HepG2 (cell line): ENCODE data around the gene MT1F. TPM values are rescaled to one million over a fixed set of nuclear protein-coding genes. Genes with fewer than 3 reads are reported as not detected.

Experiments
- ARHGAP35 ChIP-seq: sonication (generic); formaldehyde crosslinking; IDR thresholded peaks from 2 replicates; pipeline ENCODE4 v1.9.0; 2022; ENCODE audit warnings: mild to moderate bottlenecking, inconsistent platforms, moderate library complexity, missing genetic modification reagents, borderline replicate concordance
- DNMT1 ChIP-seq: sonication (generic); formaldehyde crosslinking; IDR thresholded peaks from 2 replicates; pipeline ENCODE4 v1.5.1; 2020; ENCODE audit warnings: mild to moderate bottlenecking, missing genetic modification reagents
- GZF1 ChIP-seq: sonication (generic); formaldehyde crosslinking; IDR thresholded peaks from 2 replicates; pipeline ENCODE4 v1.5.1; 2020; ENCODE audit warnings: mild to moderate bottlenecking, missing genetic modification reagents
- HDAC2 ChIP-seq: sonication (generic); formaldehyde crosslinking; IDR thresholded peaks from 2 replicates; pipeline ENCODE4 v1.4.0; 2020; ENCODE audit warnings: missing genetic modification reagents
- KLF16 ChIP-seq, 2 experiments: sonication (generic) in 1 of 2; formaldehyde crosslinking in 1 of 2; IDR thresholded peaks; 2 replicates each; pipeline versions ENCODE4 v1.6.1 to v1.8.0; 2016 to 2023; ENCODE audit warnings: missing genetic modification reagents in 2 of 2, missing compliant biosample characterization in 1 of 2
- MAFF ChIP-seq: IDR thresholded peaks from 2 replicates; pipeline ENCODE4 v1.6.1; 2011; ENCODE audit warnings: low read depth, low read length, improper control_type of control experiment
- NFYC ChIP-seq: IDR thresholded peaks from 2 replicates; pipeline ENCODE4 v1.6.1; 2016; ENCODE audit warnings: missing genetic modification reagents, missing compliant biosample characterization
- RFXANK ChIP-seq: IDR thresholded peaks from 2 replicates; pipeline ENCODE4 v1.6.1; 2016
- SRSF1 ChIP-seq: fragments of 200-400 bp; formaldehyde crosslinking; optimal IDR thresholded peaks from 2 replicates; pipeline ENCODE3; 2017; ENCODE audit warnings: mild to moderate bottlenecking, low read depth, low read length, moderate library complexity
- TCF7 ChIP-seq: sonication (generic); IDR thresholded peaks from 2 replicates; pipeline ENCODE4 v1.6.1; 2016; ENCODE audit warnings: antibody characterized with exemption, low read depth
- TSC22D2 ChIP-seq: sonication (generic); formaldehyde crosslinking; IDR thresholded peaks from 2 replicates; pipeline ENCODE4 v1.5.1; 2020; ENCODE audit warnings: missing genetic modification reagents, mild to moderate bottlenecking, borderline replicate concordance
- ZNF326 ChIP-seq: sonication (generic); formaldehyde crosslinking; IDR thresholded peaks from 2 replicates; pipeline ENCODE4 v1.4.0; 2020; ENCODE audit warnings: missing genetic modification reagents, borderline replicate concordance
- ZNF382 ChIP-seq: sonication (generic); formaldehyde crosslinking; IDR thresholded peaks from 2 replicates; pipeline ENCODE4 v1.5.0; 2020; ENCODE audit warnings: missing genetic modification reagents, mild to moderate bottlenecking, borderline replicate concordance
- ZNF460 ChIP-seq: sonication (generic); formaldehyde crosslinking; IDR thresholded peaks from 2 replicates; pipeline ENCODE4 v1.5.1; 2020; ENCODE audit warnings: missing genetic modification reagents, mild to moderate bottlenecking, borderline replicate concordance
- ZNF543 ChIP-seq: sonication (generic); formaldehyde crosslinking; IDR thresholded peaks from 2 replicates; pipeline ENCODE4 v1.4.0; 2020; ENCODE audit warnings: mild to moderate bottlenecking, missing genetic modification reagents
- ZNF589 ChIP-seq: sonication (generic); formaldehyde crosslinking; conservative IDR thresholded peaks from 2 replicates; pipeline ENCODE4 v1.8.0; 2022; ENCODE audit warnings: mild to moderate bottlenecking, moderate library complexity, missing genetic modification reagents
- polyA plus RNA-seq, 8 experiments: library from polyadenylated mRNA; depleted of rRNA in 3 of 8; stranded (reverse) in 7 of 8; unstranded in 1 of 8; fragments of >200 nt; fragmentation: Illumina TruSeq in 4 of 8; extraction: Trizol in 4 of 8; gene quantifications; 2 replicates each; pipeline versions ENCODE4 v1.2.1 to v1.2.3, GENCODE V29; 2011 to 2016; ENCODE audit warnings: low read depth in 4 of 8, missing spikeins in 1 of 8, mixed read lengths in 1 of 8; ENCODE audit not compliant: insufficient read depth in 1 of 8
- total RNA-seq, 5 experiments: library from RNA; depleted of rRNA; stranded (reverse); fragments of >200 nt; fragmentation: Illumina TruSeq; extraction: Trizol; gene quantifications; 2 replicates each; pipeline ENCODE4 v1.2.3, GENCODE V29; 2016; ENCODE audit warnings: low read depth in 1 of 5
- TF ChIP-seq, protein P1 (sequence below): IDR thresholded peaks from 2 replicates; pipeline ENCODE4 v1.6.1; 2016; ENCODE audit warnings: control low read depth
- TF ChIP-seq, protein P2 (sequence below): sonication (generic); formaldehyde crosslinking; IDR thresholded peaks from 2 replicates; pipeline ENCODE4 v1.5.0; 2020; ENCODE audit warnings: missing genetic modification reagents
- TF ChIP-seq, protein P3 (sequence below): sonication (generic); formaldehyde crosslinking; IDR thresholded peaks from 2 replicates; pipeline ENCODE4 v1.4.0; 2020; ENCODE audit warnings: low read depth, mild to moderate bottlenecking, missing genetic modification reagents
- TF ChIP-seq, protein P4 (sequence below): sonication (generic); formaldehyde crosslinking; conservative IDR thresholded peaks from 2 replicates; pipeline ENCODE4 v1.8.0; 2022; ENCODE audit warnings: mild to moderate bottlenecking, moderate library complexity, missing genetic modification reagents
- TF ChIP-seq, protein P5 (sequence below): sonication (generic); formaldehyde crosslinking; IDR thresholded peaks from 2 replicates; pipeline ENCODE4 v1.8.1; 2022; ENCODE audit warnings: mild to moderate bottlenecking, missing genetic modification reagents
- TF ChIP-seq, protein P6 (sequence below): sonication (generic); formaldehyde crosslinking; IDR thresholded peaks from 2 replicates; pipeline ENCODE4 v1.4.0; 2020; ENCODE audit warnings: missing genetic modification reagents

Gene MT1F
- total and polyA plus RNA-seq, 2 of the 13 experiments (the other 11 are each of a cell fraction or from before 2014, with no cell fraction given): 1.9 to 169 TPM

DNA sequence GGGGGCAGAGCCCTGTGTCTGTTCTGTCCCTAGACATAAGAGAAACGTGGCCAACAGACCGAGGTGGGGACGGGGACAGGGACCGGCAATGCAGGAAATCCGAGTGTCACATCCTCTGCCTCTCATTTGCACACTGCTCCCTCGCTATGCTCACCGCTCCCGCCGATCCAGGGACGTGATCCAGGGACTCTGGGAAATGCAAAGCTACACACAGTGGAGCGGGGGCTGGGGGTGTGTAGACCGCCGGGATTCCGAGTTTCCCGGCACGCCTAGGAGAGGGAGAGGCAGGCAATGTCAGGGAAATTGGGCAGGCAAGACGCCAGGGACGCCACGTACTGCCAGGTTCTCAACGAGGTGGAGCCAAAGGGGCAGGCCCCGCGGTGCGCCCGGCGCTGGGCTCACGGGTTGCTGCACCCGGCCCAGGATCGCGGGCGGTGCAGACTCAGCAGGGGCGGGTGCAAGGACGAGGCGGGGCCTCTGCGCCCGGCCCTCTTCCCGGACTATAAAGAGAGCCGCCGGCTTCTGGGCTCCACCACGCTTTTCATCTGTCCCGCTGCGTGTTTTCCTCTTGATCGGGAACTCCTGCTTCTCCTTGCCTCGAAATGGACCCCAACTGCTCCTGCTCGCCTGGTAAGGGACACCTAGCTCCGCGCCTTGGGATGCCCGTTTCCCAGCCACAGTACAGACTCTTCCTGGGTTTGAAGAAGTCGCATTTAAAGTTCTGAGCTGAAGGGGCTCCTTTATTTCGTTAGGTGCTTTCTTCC is 24.4 kb downstream of the MT1F start, which contains the start of gene MT1X (continued):
- TF ChIP-seq KLF16 (CRISPR knock-in tag; IDR thresholded peaks at IDR 0.05): 0 out of 4 replicates have a peak, but pooled peaks have one; percentile 35 to 57
- TF ChIP-seq, protein P1, sequence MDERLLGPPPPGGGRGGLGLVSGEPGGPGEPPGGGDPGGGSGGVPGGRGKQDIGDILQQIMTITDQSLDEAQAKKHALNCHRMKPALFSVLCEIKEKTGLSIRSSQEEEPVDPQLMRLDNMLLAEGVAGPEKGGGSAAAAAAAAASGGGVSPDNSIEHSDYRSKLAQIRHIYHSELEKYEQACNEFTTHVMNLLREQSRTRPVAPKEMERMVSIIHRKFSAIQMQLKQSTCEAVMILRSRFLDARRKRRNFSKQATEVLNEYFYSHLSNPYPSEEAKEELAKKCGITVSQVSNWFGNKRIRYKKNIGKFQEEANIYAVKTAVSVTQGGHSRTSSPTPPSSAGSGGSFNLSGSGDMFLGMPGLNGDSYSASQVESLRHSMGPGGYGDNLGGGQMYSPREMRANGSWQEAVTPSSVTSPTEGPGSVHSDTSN (CRISPR knock-in tag): no peak
- TF ChIP-seq, protein P2, sequence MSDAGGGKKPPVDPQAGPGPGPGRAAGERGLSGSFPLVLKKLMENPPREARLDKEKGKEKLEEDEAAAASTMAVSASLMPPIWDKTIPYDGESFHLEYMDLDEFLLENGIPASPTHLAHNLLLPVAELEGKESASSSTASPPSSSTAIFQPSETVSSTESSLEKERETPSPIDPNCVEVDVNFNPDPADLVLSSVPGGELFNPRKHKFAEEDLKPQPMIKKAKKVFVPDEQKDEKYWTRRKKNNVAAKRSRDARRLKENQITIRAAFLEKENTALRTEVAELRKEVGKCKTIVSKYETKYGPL: no peak
- peak; percentile 60 for TF ChIP-seq SRSF1
- no peak for TF ChIP-seq GZF1
- peak; percentile 27; the same call in 1 of the 2 replicates for TF ChIP-seq MAFF
- TF ChIP-seq, protein P3, sequence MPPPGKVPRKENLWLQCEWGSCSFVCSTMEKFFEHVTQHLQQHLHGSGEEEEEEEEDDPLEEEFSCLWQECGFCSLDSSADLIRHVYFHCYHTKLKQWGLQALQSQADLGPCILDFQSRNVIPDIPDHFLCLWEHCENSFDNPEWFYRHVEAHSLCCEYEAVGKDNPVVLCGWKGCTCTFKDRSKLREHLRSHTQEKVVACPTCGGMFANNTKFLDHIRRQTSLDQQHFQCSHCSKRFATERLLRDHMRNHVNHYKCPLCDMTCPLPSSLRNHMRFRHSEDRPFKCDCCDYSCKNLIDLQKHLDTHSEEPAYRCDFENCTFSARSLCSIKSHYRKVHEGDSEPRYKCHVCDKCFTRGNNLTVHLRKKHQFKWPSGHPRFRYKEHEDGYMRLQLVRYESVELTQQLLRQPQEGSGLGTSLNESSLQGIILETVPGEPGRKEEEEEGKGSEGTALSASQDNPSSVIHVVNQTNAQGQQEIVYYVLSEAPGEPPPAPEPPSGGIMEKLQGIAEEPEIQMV (CRISPR knock-in tag): 0 out of 2 replicates have a peak, but pooled peaks have one; percentile 7
- TF ChIP-seq, protein P4, sequence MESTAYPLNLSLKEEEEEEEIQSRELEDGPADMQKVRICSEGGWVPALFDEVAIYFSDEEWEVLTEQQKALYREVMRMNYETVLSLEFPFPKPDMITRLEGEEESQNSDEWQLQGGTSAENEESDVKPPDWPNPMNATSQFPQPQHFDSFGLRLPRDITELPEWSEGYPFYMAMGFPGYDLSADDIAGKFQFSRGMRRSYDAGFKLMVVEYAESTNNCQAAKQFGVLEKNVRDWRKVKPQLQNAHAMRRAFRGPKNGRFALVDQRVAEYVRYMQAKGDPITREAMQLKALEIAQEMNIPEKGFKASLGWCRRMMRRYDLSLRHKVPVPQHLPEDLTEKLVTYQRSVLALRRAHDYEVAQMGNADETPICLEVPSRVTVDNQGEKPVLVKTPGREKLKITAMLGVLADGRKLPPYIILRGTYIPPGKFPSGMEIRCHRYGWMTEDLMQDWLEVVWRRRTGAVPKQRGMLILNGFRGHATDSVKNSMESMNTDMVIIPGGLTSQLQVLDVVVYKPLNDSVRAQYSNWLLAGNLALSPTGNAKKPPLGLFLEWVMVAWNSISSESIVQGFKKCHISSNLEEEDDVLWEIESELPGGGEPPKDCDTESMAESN: peak; percentile 89
- TF ChIP-seq NFYC: no peak
- TF ChIP-seq HDAC2 (CRISPR knock-in tag): no peak
- TF ChIP-seq ZNF326 (CRISPR knock-in tag): no peak
- TF ChIP-seq TCF7: peak; percentile 82
- no peak for TF ChIP-seq RFXANK
- no peak for TF ChIP-seq ZNF382 (CRISPR knock-in tag)
- TF ChIP-seq ZNF460 (CRISPR knock-in tag): no peak
- TF ChIP-seq, protein P5, sequence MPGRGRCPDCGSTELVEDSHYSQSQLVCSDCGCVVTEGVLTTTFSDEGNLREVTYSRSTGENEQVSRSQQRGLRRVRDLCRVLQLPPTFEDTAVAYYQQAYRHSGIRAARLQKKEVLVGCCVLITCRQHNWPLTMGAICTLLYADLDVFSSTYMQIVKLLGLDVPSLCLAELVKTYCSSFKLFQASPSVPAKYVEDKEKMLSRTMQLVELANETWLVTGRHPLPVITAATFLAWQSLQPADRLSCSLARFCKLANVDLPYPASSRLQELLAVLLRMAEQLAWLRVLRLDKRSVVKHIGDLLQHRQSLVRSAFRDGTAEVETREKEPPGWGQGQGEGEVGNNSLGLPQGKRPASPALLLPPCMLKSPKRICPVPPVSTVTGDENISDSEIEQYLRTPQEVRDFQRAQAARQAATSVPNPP (CRISPR knock-in tag): peak; percentile 56; the same call in 1 of the 2 replicates
- TF ChIP-seq ARHGAP35: peak; percentile 64; the same call in 1 of the 2 replicates
- peak; percentile 87 for TF ChIP-seq ZNF589 (CRISPR knock-in tag)
- TF ChIP-seq DNMT1: no peak
- no peak; the same call in 1 of the 2 replicates for TF ChIP-seq ZNF543
- no peak; the same call in 1 of the 2 replicates for TF ChIP-seq TSC22D2 (CRISPR knock-in tag)
- TF ChIP-seq, protein P6, sequence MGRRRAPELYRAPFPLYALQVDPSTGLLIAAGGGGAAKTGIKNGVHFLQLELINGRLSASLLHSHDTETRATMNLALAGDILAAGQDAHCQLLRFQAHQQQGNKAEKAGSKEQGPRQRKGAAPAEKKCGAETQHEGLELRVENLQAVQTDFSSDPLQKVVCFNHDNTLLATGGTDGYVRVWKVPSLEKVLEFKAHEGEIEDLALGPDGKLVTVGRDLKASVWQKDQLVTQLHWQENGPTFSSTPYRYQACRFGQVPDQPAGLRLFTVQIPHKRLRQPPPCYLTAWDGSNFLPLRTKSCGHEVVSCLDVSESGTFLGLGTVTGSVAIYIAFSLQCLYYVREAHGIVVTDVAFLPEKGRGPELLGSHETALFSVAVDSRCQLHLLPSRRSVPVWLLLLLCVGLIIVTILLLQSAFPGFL: no peak
